ENCODE measurements around the gene TRAPPC11.
A peak's percentile ranks its signal among the peaks of the same experiment; 100 is the strongest.
"Not testable (repeated sequence)": the region's sequence is repeated elsewhere in the genome, so short reads cannot be mapped to it uniquely, and the experiment has no call there.

The TRAPPC11 gene

GRCh38 chr4:183722731-183723560 is 63.9 kb downstream of the TRAPPC11 start:
- DNase-seq, result peak; percentile 63

GRCh38 chr4:183723561-183724228 is 64.6 kb downstream of the TRAPPC11 start:
- DNase-seq, result no peak

DNA sequence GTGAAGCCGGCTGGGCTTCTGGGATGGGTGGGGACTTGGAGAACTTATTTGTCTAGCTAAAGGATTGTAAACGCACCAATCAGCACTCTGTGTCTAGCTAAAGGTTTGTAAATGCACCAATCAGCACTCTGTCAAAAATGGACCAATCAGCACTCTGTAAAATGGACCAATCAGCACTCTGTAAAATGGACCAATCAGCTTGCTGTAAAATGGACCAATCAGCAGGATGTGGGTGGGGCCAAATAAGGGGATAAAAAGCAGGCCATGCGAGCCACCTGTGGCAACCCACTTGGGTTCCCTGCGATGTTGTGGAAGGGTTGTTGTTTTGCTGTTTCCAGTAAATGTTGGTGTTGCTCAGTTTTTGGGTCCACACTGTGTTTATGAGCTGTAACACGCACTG is 66.5 kb downstream of the TRAPPC11 start:
- not testable (repeated sequence) for DNase-seq

DNA sequence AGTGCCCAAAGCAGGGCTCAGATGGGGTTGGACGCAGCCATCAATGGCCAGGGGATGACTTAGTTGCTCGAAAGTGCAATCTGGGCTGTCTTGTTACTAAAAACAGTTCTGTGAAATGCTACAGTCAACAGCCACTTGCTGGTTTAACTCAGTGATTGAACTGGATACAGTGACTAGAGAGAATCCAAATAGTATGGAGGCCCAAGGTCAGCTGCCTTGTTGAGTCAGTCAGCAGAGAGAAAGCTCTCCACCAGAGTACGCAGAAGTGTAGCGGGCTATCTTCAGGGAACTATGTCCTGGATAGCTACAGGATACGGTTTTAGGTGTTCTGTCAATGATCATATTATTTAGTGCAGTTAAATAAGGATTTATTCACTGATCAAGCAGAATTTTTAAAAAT is 68.4 kb downstream of the TRAPPC11 start:
- no peak for DNase-seq

DNA sequence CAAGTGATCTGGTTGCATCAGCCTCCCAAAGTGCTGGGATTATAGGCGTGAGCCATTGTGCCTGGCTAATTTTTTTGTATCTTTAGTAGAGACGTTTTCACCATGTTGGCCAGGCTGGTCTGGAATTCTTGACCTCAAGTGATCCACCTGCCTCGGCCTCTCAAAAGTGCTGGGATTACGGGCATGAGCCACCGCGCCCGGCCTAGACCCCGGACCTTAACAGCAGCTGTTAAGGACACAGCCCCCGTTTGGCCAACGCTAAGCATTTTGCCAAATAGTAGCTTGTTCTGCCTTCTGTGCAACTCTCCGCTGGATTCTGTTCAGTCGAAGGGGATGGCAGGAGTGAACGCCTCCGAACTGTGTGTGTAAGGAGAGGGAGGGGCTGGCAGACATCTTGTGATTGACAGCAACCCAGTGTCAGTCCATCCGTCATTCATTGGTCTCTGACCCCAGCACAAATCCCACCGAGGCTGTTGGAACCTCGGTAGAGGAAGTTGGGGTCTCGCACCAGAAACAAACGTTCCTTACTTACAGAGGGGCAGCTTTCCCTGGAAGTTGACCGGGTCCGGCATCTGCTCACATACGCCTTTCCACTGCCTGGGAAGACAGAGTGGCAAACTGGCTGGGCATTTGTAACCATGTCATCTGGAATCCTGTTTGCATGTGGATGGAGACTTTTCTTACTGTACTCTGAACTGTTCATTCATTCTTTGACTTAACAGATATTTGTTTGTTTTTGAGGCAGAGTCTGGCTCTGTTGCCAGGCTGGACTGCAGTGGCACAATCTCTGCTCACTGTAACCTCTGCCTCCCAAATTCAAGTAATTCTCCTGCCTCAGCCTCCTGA is 69.4 kb downstream of the TRAPPC11 start:
- no peak for DNase-seq

DNA sequence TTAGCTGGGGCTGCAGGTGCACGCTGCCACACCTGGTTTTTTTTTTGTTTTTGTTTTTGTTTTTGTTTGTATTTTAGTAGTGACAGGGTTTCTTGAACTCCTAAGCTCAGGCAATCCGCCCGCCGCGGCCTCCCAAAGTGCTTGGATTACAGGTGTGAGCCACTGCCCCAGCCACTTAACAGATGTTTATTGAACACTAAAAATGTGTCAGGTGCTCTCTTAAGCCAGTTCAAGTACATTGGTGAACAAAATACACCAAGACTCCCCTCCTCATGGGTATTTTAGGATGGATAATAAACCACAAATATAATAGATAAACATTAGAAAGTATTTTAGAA is 69.9 kb downstream of the TRAPPC11 start:
- DNase-seq, result no peak

DNA sequence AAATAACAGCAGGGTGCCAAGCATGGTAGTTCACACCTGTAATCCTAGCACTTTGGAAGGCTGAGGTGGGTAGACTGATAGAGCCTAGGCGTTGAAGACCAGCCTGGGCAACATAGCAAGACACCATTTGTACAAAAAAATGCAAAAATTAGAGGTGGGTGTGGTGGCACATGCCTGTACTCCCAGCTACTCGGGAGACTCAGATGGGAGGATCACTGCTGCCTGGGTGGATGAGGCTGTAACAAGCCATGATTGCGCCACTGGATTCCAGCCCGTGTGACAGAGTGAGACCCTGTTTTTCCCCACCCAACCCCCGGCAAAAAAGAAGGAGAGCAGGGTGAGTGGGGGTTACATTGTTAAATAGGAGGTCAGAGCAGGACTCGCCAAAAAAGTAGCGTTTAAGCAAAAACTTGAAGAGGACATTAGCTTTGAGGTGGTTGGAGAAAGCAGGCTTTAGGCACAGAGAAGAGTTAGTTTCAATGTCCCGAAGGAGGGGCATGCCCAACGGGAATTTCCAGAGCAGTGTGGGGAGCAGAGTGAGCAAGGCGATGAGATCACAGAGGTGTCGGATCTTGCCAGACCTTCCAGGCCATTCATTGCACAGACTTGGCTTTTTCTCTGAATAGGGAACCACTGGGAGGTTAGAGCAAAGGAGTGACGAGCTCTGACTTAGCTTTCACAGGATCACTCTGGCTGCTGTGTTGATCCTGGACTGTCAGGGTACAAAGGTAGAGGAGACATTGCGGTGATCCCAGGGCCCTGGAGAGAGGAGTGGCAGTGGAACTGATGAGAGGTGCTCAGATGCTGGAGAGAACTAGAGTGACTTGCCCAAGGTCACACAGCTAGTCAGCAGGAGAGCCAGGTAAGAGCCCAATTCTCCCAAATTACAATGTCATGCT is 70.6 kb downstream of the TRAPPC11 start:
- DNase-seq, result no peak

GRCh38 chr4:183732296-183732695 is 73.2 kb downstream of the TRAPPC11 start:
- DNase-seq, result no peak

DNA sequence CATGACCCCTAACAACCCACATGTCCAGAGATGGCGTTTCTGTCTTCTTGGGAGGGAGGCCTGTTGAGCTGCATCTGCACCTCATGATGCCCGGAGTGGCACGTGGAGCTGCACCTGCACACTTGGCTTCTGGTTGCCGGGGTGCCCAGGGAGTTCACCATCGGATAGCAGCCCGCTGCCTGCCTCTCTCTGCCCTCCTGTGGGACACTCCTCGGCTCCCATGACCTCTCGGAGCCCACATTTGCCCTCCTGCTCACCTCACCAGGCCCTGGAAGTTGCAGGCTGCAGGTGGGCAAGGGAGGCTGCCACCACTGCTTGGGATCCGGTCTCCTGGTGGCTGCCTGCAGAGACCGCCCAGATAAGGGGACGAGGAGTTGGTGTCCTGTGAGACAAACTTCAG is 74.1 kb downstream of the TRAPPC11 start:
- DNase-seq, result no peak

DNA sequence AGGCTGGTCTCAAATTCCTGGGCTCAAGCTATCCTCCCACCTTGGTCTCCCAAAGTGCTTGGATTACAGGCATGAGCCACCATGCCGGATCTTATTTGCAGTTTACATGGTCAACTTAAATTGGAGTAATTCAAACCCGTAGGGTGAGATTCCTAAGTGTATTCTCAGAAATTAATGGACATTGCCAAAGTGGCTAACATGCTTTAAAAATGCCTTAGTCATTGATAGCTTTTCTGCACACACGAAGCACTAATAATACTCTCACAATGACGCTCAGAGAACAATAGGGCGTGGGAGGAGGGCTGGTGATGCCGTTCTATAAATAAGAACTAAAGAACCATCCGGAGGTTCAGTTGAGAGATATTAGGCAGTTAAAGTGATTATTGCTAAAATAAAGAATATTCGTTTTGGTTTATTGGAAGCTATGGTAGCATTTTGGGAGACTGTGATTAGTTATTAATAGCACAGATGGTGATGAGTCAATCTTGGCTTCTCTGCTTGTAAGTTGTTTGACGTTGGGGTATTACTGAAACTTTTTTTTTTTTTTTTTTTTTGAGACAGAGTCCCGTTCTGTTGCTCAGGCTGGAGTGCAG is 79.1 kb downstream of the TRAPPC11 start:
- DNase-seq, result no peak

DNA sequence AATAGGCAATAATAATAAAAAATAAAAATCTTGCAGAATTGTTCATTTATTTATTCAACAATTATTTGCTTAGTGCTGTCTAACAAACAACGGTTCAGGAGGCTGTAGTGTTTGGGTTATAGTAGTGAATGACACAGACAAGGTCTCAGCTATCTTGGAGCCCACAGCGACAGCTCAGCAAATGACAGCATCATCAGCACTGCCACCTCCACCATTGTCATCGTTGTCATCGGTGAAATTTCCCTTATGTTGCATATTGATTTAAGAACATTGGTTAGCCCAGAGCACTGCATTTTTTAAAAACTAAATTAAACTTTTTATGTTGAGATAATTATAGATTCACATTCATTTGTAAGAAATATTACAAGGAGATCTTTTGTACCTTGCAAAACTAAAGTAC is 79.9 kb downstream of the TRAPPC11 start:
- no peak for DNase-seq

DNA sequence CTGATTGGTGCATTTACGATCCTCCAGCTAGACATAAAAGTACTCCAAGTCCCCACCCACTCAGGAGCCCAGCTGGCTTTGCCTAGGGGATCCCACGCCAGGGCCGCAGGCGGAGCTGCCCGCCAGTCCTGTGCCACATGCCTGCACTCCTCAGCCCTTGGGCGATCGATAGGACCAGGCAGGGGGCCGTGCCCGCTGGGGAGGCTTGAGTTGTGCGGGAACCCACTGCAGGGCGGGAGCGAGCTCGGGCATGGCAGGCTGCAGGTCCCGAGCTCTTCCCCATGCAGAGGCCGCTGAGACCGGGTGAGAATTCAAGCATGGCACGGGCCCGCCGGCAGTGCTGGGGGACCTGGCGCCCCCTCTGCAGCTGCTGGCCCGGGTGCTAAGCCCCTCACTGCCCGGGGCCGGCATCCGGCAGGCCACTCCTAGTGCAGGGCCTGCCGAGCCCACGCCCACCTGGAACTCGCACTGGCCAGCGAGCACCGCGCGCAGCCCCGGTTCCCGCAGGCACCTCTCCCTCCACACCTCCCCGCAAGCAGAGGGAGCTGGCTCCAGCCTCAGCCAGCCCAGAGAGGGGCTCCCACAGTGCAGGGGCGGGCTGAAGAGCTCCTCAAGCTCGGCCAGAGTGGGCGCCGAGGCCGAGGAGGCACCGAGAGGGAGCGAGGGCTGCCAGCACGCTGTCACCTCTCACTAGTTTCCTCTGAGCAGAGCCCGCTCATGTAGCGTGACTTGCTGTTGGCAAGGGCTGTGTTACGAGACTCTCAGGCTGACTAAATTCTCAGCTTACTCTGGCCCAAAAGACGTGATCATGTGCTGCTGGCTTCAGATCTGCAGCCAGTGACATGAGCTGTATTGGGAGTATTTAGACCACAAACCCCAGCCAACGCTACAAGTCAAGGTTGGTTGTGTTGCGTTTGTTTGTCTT is 87.5 kb downstream of the TRAPPC11 start:
- no peak for DNase-seq

DNA sequence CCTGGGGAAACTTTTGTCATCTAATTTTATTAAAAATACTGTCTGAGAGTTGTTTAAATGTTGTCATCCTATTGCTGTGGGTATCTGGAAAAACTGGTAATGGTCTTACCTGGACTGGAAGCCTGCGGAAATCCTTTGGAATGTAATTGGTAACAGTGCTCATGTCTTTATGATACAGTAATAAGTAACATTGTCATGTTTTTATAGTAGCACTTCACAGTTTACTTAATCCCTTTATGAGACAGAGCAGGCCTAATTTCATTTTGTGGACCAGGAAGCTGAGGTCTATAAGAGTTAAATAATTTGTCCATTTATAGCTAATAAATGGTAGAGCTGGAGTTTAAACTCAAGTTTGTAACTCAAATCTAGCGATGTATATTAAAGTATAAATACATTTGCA is 88.3 kb downstream of the TRAPPC11 start:
- DNase-seq, result no peak

DNA sequence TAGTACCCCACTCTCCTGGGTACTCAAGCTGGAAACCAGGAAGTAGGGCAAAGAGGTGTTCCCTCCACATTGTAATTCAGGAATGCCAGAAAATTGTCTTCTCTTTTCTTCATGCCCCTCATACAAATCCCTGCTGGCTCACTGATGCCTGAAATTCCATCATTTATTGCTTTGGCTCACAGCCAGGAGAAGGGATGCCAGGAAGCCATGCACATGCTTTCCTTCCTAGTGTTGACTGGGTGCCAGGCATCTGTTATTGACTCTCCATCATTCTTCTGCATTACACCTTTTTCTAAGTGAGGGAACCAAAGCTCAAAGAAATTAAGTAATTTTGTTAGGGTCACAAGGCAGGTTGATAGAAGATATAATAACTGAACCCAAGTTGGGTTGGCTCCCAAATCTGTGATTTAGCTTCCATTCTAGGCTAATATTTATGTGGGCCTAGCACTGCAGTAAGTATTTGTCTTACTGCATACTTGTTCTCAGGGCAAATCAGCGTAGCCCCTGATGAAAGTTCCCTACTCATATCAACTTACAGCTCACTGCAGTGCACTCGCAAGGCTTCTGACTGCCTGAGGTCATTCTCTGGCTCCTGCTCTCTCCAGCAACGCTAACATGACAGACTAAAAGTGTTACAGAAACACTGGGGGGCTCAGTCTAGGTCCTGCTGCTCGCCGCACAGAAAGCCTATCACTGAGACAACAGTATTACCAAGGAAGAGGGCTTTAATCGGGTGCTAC is 89.0 kb downstream of the TRAPPC11 start:
- no peak for DNase-seq

DNA sequence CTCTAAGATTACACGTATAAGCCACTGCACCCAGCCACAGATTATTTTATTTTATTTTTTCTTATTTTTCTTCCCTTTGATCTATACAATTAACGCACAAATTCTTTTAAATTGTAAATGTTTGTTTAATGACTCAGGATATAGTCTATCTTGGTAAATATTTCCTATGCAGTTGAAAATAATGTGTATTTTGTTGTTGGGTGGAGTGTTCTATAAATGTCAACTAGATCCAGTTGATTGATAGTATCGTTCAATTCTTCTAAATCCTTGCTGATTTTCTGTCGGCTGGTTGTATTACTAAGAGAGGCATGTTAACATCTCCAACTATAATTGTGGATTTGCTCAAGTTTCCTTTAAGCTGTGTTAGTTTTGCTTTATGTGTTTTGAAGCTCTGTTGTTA is 92.0 kb downstream of the TRAPPC11 start:
- no peak for DNase-seq

GRCh38 chr4:183755596-183755995 is 96.5 kb downstream of the TRAPPC11 start:
- DNase-seq, result no peak

GRCh38 chr4:183757060-183757459 is 98.0 kb downstream of the TRAPPC11 start:
- DNase-seq, result no peak

DNA sequence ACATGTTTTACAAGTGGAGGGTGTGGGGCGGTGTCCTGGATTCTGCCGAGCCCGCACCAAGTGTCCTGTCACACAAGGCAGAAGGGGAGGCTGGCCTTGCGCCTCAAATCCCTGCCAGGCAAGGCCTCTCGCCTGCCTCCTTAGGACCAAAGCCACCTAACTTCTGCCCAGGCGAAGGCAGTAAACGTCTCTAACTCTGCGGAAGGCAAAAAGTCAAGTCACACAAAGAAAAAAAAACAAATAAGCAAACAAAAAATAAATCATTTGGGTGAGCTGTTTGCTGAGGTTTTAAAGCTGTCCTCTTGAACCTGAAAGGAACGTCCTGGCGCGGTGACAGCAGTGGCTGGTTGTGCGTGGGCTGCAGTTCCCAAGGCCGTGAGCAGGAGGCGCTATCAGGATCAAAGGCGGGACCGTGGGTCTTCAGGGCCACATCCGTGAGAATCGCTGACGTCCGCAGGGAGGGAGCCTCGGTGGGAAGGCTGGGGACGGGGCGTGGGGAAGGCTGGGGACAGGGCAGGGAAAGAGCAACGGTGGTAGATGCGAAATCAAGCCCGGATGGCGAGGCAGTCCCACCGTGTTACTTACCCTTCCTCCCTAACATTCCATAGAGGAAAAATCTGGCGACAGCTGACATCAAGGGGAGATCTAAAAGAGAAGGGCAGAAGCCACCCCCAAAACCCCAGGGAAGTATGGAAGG is 99.1 kb downstream of the TRAPPC11 start:
- no peak for DNase-seq

DNA sequence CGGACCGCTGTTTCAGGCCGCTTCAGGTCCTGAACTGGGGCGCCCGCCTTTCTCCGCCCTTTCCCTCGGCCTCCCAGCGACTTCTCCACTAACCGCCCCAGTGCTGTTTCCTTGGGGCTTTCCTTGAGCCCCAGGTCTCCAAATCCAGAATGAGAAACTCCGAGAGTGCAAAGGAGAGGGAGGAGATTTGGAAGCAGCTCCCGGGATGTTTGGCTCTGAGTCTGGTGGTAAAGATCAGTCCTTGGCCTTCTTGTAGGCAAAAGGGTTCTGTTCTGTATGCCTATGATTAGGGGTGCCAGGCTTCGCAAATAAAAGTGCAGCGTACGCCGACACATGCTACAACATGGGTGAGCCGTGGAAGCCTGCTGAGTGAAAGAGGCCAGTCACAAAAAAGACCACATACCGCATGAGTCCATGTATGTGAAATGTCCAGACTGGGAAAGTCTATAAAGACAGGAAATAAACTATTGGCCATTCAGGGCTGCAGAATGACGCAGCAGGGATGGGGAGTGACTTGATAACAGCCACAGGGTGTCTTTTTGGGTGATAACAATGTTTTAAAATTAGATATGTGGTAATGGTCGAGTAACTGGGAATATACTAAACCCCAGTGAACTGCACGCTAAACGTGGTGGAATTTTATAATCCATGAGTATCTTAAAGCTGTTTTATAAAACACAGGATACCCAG is 99.8 kb downstream of the TRAPPC11 start:
- no peak for DNase-seq

All from NCI-H748 treated with DMSO at 0.1 percent for 48 hours (cell line).